Nephron (organoid): ENCODE results near the gene MCM3.

ENCODE experiments used
- H3K27ac Mint-ChIP-seq, 3 experiments: 2 replicates each; pipeline ENCODE4 v1.8.0; 2020; ENCODE audit warnings: mixed read lengths in 3 of 3, mild to moderate bottlenecking in 2 of 3, moderate library complexity in 1 of 3
- H3K27me3 Mint-ChIP-seq: 2 replicates; pipeline ENCODE4 v1.8.0; 2021; ENCODE audit warnings: low read depth, mild to moderate bottlenecking, moderate library complexity, mixed read lengths
- H3K36me3 Mint-ChIP-seq: 2 replicates; pipeline ENCODE4 v1.8.0; 2020; ENCODE audit warnings: low read depth, mixed read lengths
- H3K4me1 Mint-ChIP-seq: 2 replicates; pipeline ENCODE4 v1.8.0; 2020; ENCODE audit warnings: mixed read lengths
- H3K4me3 Mint-ChIP-seq, 3 experiments: 2 replicates each; pipeline ENCODE4 v1.8.0; 2020; ENCODE audit warnings: mild to moderate bottlenecking in 3 of 3, mixed read lengths in 3 of 3, moderate library complexity in 2 of 3
- H3K9me3 Mint-ChIP-seq: 2 replicates; pipeline ENCODE4 v1.8.0; 2020; ENCODE audit warnings: mixed read lengths
- CTCF ChIP-seq, 3 experiments: fragments of 200-600 bp; sonication (generic); IDR thresholded peaks; one replicate each; pipeline ENCODE4 v1.5.0; 2021; ENCODE audit warnings: antibody characterized with exemption in 3 of 3; ENCODE audit not compliant: unreplicated experiment in 3 of 3

MCM3 gene

GRCh38 chr6:52230685-52231084 is 53.9 kb downstream of the MCM3 start:
- Mint-ChIP-seq H3K36me3 (no peaks in the 10 kb centered on the region), H3K4me1 (peaks cover 31% of the 10 kb centered on the region), H3K27me3 (no peaks in the 10 kb centered on the region), H3K4me3 (no peak overlapping the region), H3K9me3 (no peaks in the 10 kb centered on the region), H3K27ac (peak overlapping the region in 1 of 3 experiments; percentile 47)
- TF ChIP-seq CTCF (IDR thresholded peaks at IDR 0.05; ENCODE audit: unreplicated experiment in 3 of 3), result no peak

GRCh38 chr6:52227495-52227894 is 57.0 kb downstream of the MCM3 start:
- Mint-ChIP-seq H3K27me3 (no peaks in the 10 kb centered on the region), H3K4me1 (peaks cover 23% of the 10 kb centered on the region), H3K36me3 (no peaks in the 10 kb centered on the region), H3K9me3 (no peaks in the 10 kb centered on the region), H3K27ac (peak overlapping the region; percentile 81 to 87 (median 85)), H3K4me3 (no peak overlapping the region)
- no peak for TF ChIP-seq CTCF (IDR thresholded peaks at IDR 0.05; ENCODE audit: unreplicated experiment in 3 of 3)

GRCh38 chr6:52221302-52221701 is 63.2 kb downstream of the MCM3 start:
- Mint-ChIP-seq H3K27ac (no peak overlapping the region), H3K4me1 (no peaks in the 10 kb centered on the region), H3K27me3 (no peaks in the 10 kb centered on the region), H3K4me3 (no peak overlapping the region), H3K36me3 (no peaks in the 10 kb centered on the region), H3K9me3 (no peaks in the 10 kb centered on the region)
- no peak for TF ChIP-seq CTCF (IDR thresholded peaks at IDR 0.05; ENCODE audit: unreplicated experiment in 3 of 3)

- H3K36me3 Mint-ChIP-seq, result no peaks in the 10 kb centered on the region
- no peak for TF ChIP-seq CTCF (IDR thresholded peaks at IDR 0.05; ENCODE audit: unreplicated experiment in 3 of 3)
- no peaks in the 10 kb centered on the region for H3K9me3 Mint-ChIP-seq
- no peak overlapping the region for H3K4me3 Mint-ChIP-seq
- H3K4me1 Mint-ChIP-seq, result no peaks in the 10 kb centered on the region
- H3K27me3 Mint-ChIP-seq, result no peaks in the 10 kb centered on the region
- H3K27ac Mint-ChIP-seq, result no peak overlapping the region
Observed at GRCh38 chr6:52217761-52218160, 66.8 kb downstream of the MCM3 start.

GRCh38 chr6:52216932-52217575 is 67.5 kb downstream of the MCM3 start:
- no peak overlapping the region for H3K27ac Mint-ChIP-seq

More at GRCh38 chr6:52216932-52217575, 67.5 kb downstream of the MCM3 start:
- Mint-ChIP-seq H3K27me3 (no peaks in the 10 kb centered on the region), H3K4me1 (no peaks in the 10 kb centered on the region), H3K4me3 (no peak overlapping the region), H3K36me3 (no peaks in the 10 kb centered on the region), H3K9me3 (no peaks in the 10 kb centered on the region)
- no peak for TF ChIP-seq CTCF (IDR thresholded peaks at IDR 0.05; ENCODE audit: unreplicated experiment in 3 of 3)
